GM12865 (cell line): ENCODE data around the gene SPPL2A.

Source experiments
- DNase-seq: peaks from one replicate; pipeline ENCODE4 v3.0.0; 2010; ENCODE audit warnings: low read depth
- H3K4me3 ChIP-seq: 2 replicates; pipeline ENCODE4 v1.5.1; 2011; ENCODE audit warnings: mild to moderate bottlenecking, low read depth, low read length, control low read depth
- TF ChIP-seq, protein P1 (sequence below): IDR thresholded peaks from 2 replicates; pipeline ENCODE4 v1.5.1; 2011; ENCODE audit warnings: low read length, control low read depth, low read depth, inconsistent platforms; ENCODE audit not compliant: insufficient read depth; ENCODE audit errors: missing control alignments

The SPPL2A gene

DNA sequence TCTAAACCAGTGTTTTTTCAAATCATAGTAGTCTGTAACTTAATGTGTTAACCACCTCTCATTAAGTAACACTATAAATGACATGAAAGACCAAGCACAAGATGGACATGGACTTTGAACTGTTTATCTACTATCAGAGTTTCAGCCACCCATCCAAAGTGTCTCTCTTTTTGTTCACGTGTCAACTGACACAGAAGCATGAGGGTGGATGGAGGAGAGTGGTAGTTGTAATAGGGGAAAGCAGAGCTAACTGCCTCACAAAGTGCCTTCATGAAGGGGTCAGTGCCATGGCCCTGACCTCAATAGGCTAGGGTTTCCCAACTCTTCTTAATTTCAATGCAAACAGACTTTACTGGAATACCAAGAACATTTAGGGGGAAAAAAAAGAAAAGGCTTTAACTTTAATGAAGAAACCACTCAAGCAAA is 46.8 kb downstream of the SPPL2A start:
- TF ChIP-seq, protein P1, sequence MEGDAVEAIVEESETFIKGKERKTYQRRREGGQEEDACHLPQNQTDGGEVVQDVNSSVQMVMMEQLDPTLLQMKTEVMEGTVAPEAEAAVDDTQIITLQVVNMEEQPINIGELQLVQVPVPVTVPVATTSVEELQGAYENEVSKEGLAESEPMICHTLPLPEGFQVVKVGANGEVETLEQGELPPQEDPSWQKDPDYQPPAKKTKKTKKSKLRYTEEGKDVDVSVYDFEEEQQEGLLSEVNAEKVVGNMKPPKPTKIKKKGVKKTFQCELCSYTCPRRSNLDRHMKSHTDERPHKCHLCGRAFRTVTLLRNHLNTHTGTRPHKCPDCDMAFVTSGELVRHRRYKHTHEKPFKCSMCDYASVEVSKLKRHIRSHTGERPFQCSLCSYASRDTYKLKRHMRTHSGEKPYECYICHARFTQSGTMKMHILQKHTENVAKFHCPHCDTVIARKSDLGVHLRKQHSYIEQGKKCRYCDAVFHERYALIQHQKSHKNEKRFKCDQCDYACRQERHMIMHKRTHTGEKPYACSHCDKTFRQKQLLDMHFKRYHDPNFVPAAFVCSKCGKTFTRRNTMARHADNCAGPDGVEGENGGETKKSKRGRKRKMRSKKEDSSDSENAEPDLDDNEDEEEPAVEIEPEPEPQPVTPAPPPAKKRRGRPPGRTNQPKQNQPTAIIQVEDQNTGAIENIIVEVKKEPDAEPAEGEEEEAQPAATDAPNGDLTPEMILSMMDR, result no peak
- no peak for DNase-seq
- H3K4me3 ChIP-seq, result no peak overlapping the region

DNA sequence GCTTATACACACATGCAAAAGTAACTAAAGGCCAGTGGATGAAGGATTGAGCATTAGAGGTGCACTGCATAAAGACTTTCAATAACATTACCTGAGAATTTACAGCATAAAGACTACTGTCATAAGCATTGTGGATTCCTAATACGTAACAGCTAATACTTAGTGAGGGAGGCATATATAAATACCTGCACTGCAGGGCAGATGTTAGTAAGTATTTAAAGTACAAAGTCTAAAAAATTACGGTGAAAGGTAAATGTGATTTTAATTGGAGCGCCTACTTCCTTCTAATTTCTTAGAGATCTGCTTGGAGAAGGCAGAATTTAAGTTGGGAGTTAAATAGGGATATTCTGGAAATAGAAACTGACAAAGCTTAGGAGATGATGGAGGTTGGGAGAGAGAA is 53.5 kb downstream of the SPPL2A start:
- TF ChIP-seq, protein P1, result no peak
- DNase-seq, result no peak
- H3K4me3 ChIP-seq, result no peak overlapping the region

DNA sequence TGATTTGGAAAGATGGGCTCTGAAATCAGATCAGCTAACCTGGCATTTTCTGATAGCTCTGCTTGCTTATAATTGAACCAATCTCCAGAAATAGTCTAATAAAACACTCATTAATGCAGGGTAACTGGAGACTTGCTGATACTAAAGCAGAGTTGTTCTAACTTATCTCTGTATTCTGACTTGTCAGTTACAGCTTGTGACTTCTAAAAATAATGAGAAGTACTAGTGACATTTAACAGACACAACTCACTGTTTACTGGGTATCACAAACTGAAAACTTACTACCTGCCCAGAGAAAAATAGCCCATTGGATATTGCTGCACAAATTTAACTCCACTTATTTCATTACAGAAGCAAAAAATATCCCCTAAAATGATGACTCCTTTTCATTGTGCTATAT is 54.9 kb downstream of the SPPL2A start:
- no peak for DNase-seq
- TF ChIP-seq, protein P1, result no peak
- no peak overlapping the region for H3K4me3 ChIP-seq

DNA sequence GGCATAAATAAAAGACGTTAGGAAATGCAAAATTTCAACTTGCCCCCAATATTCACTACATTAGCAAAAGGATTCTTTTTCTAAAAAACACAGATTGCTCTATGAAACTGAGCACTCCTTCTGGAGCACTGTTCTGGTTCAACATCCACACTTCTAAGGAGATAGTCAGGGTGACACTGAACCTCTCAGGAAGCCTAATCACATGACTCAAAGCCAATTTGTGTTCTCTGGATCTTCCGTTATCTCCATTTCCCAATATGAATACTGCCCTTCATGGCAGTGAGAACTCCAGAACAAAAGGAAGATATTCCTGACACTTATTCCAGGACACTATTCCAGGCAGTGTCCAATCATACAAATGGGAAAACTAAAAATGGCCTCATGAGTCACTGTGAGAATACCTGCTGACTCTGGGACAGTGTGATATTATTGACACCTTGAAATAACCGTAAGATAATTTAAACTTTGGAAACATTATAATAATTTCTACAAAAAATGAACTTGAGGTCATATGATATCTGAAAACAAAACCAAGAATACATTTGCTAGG is 57.6 kb downstream of the SPPL2A start:
- no peak for DNase-seq
- no peak overlapping the region for H3K4me3 ChIP-seq
- TF ChIP-seq, protein P1, result no peak

DNA sequence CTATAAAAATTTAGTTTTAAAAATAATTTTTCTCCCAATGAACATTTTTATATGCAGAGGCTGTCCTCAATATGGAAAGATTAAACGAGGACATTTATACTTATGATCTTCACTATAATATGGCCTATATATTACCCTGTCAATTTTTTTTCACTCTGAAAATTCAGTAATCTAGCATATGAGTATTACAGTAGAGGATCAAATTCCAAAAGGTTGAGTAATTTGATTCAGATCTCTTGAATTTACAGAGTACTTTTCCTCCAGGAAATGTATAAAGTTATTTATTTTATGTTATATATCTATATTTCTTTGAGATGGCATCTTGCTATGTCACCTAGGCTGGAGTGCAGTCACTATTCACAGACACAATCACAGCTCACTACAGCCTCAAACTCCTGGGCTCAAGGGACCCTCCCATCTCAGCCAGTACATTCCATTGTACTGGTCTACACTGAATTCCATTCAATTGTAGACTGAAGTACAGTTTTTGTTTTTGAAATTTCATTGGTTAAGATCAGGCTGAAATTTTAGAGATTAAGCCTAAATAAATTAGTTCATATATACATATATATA is 62.7 kb downstream of the SPPL2A start:
- DNase-seq, result no peak
- TF ChIP-seq, protein P1, result no peak
- no peak overlapping the region for H3K4me3 ChIP-seq

DNA sequence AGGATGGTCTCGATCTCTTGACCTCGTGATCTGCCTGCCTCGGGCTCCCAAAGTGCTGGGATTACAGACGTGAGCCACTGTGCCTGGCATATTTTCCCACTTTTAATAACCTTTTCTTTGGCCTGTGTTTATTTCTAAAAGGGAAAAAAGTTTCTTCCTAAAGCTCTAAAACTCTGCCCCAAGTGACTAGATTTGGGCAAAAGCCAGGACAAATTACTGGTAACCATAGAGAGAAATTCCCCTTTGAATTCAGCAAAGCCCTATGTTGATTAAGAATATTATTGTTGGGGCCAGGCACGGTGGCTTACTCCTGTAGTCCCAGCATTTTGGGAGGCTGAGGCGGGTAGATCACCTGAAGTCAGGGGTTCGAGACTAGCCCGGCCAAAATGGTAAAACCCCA is 67.4 kb downstream of the SPPL2A start:
- H3K4me3 ChIP-seq, result no peak overlapping the region
- no peak for DNase-seq
- TF ChIP-seq, protein P1, result no peak
